Keratinocyte (primary cell): ENCODE results near the gene ITGA6. TPM values are rescaled to one million over a fixed set of nuclear protein-coding genes. Genes with fewer than 3 reads are reported as not detected.

Experiments used
- DNase-seq: peaks from one replicate; pipeline ENCODE4 v3.0.0-alpha.2; 2011; ENCODE audit warnings: low read depth, missing footprints, low spot score
- FAIRE-seq: peaks from 2 replicates; lab custom pipeline; 2011; peaks lifted over from hg19 to GRCh38; lab: Jason Lieb, UNC
- H2AFZ ChIP-seq: 2 replicates; pipeline ENCODE4 v1.6.0; 2012; ENCODE audit warnings: low read length, control low read depth, inconsistent platforms; ENCODE audit not compliant: control insufficient read depth
- H3K27ac ChIP-seq: 2 replicates; pipeline ENCODE4 v1.5.1; 2011; ENCODE audit warnings: low read length; ENCODE audit not compliant: control insufficient read depth, insufficient read depth
- H3K27me3 ChIP-seq: 3 replicates; pipeline ENCODE4 v1.6.0; 2011; ENCODE audit warnings: low read length; ENCODE audit not compliant: control insufficient read depth, insufficient read depth; ENCODE audit errors: extremely low read depth
- H3K36me3 ChIP-seq, 2 experiments: 2 replicates in 1 of 2; 3 replicates in 1 of 2; pipeline ENCODE4 v1.5.1; 2011; ENCODE audit warnings: low read length in 2 of 2, mild to moderate bottlenecking in 1 of 2; ENCODE audit not compliant: control insufficient read depth in 2 of 2, insufficient read depth in 2 of 2; ENCODE audit errors: extremely low read depth in 1 of 2
- H3K4me1 ChIP-seq: 3 replicates; pipeline ENCODE4 v1.5.1; 2011; ENCODE audit warnings: low read length; ENCODE audit not compliant: control insufficient read depth, insufficient read depth; ENCODE audit errors: extremely low read depth
- H3K4me2 ChIP-seq: 3 replicates; pipeline ENCODE4 v1.6.0; 2011; ENCODE audit warnings: low read depth, low read length; ENCODE audit not compliant: control insufficient read depth, insufficient read depth; ENCODE audit errors: extremely low read depth
- H3K4me3 ChIP-seq, 3 experiments: fragments of 200-600 bp in 1 of 3; sonication (generic) in 1 of 3; 2 replicates in 2 of 3; 3 replicates in 1 of 3; pipeline ENCODE4 v1.5.1; 2011 to 2016; ENCODE audit warnings: low read length in 3 of 3, mild to moderate bottlenecking in 3 of 3, control low read depth in 2 of 3, inconsistent platforms in 1 of 3, low read depth in 1 of 3, mixed read lengths in 1 of 3, mixed run types in 1 of 3, moderate library complexity in 1 of 3; ENCODE audit not compliant: control insufficient read depth in 2 of 3, insufficient read depth in 2 of 3; ENCODE audit errors: extremely low read depth in 1 of 3
- H3K79me2 ChIP-seq: 2 replicates; pipeline ENCODE4 v1.6.0; 2012; ENCODE audit warnings: low read length; ENCODE audit not compliant: control insufficient read depth, insufficient read depth
- H3K9ac ChIP-seq: 3 replicates; pipeline ENCODE4 v1.6.0; 2011; ENCODE audit warnings: low read length; ENCODE audit not compliant: control insufficient read depth, insufficient read depth; ENCODE audit errors: extremely low read depth
- H3K9me1 ChIP-seq: 3 replicates; pipeline ENCODE4 v1.6.0; 2011; ENCODE audit warnings: low read length; ENCODE audit not compliant: control insufficient read depth, insufficient read depth; ENCODE audit errors: extremely low read depth
- H3K9me3 ChIP-seq: 2 replicates; pipeline ENCODE4 v1.5.1; 2012; ENCODE audit warnings: low read depth, low read length; ENCODE audit not compliant: control insufficient read depth
- H4K20me1 ChIP-seq: 3 replicates; pipeline ENCODE4 v1.6.0; 2011; ENCODE audit warnings: low read length; ENCODE audit not compliant: control insufficient read depth, insufficient read depth; ENCODE audit errors: extremely low read depth
- EZH2 ChIP-seq: IDR thresholded peaks from one replicate; pipeline ENCODE4 v1.6.1; 2012; ENCODE audit warnings: inconsistent platforms, mild to moderate bottlenecking, low read length, moderate library complexity
- dilution Hi-C: fragments of 300-500 bp; cut with MboI; formaldehyde crosslinking; loops from one replicate; pipeline ENCODE4 v1.7.0; 2020; ENCODE audit warnings: low sequenced_read_pairs; ENCODE audit not compliant: extremely low pct_ligation_motif_present
- polyA plus RNA-seq, 5 experiments: library from polyadenylated mRNA; depleted of rRNA in 3 of 5; stranded (reverse) in 3 of 5; stranded (forward) in 1 of 5; unstranded in 1 of 5; fragments of >200 nt; gene quantifications; 1 replicate in 1 of 5; 2 replicates in 3 of 5; 3 replicates in 1 of 5; pipeline versions ENCODE4 v1.2.1 to v1.2.3, GENCODE V29; 2011 to 2012; ENCODE audit warnings: missing spikeins in 2 of 5, low read depth in 1 of 5, low replicate concordance in 1 of 5
- TF ChIP-seq, protein P1 (sequence below), 3 experiments: IDR thresholded peaks in 1 of 3; conservative IDR thresholded peaks in 1 of 3; optimal IDR thresholded peaks in 1 of 3; 2 replicates in 2 of 3; 3 replicates in 1 of 3; pipeline versions ENCODE3 to v1.5.1; 2011; ENCODE audit warnings: low read length in 3 of 3, mild to moderate bottlenecking in 3 of 3, moderate library complexity in 2 of 3, control low read depth in 1 of 3, inconsistent platforms in 1 of 3; ENCODE audit not compliant: insufficient read depth in 2 of 3; ENCODE audit errors: extremely low read depth in 1 of 3

The ITGA6 gene
- polyA plus RNA-seq, 1 donor (not counting 4 experiments of a cell fraction or from before 2014, with no cell fraction given), result 441 TPM

DNA sequence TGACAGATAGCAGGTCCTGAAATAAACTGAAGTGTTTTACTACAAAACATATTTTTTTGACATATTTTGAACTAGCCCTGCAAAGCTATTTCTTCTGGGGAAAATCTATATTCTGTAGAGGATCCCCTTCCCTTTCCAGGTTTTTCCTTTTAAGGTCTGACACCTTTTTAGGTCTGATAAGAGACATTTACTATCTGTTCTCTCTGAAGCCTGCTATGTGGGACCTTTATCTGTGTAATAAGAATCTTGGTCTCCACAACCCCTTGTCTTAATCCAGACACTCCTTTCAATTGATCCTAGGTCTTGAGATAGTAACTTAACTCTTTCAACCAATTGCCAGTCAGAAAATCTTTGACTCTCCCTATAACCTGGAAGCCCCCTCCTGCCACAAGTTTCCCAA, 123.0 kb downstream of the ITGA6 start:
- DNase-seq (no peak), FAIRE-seq (no peak)
- dilution Hi-C loops, result no loop called here
- no peak overlapping the region for H3K4me3 ChIP-seq
- no peaks in the 10 kb centered on the region for H4K20me1 ChIP-seq
- peaks cover 29% of the 10 kb centered on the region for H3K4me1 ChIP-seq
- H3K27me3 ChIP-seq, result no peaks in the 10 kb centered on the region
- no peaks in the 10 kb centered on the region for H3K9me1 ChIP-seq
- no peaks in the 10 kb centered on the region for H3K79me2 ChIP-seq
- no peak overlapping the region for H2AFZ ChIP-seq
- H3K9me3 ChIP-seq, result peaks cover 1% of the 10 kb centered on the region
- H3K36me3 ChIP-seq, result no peaks in the 10 kb centered on the region
- H3K4me2 ChIP-seq, result no peak overlapping the region
- TF ChIP-seq, protein P1, sequence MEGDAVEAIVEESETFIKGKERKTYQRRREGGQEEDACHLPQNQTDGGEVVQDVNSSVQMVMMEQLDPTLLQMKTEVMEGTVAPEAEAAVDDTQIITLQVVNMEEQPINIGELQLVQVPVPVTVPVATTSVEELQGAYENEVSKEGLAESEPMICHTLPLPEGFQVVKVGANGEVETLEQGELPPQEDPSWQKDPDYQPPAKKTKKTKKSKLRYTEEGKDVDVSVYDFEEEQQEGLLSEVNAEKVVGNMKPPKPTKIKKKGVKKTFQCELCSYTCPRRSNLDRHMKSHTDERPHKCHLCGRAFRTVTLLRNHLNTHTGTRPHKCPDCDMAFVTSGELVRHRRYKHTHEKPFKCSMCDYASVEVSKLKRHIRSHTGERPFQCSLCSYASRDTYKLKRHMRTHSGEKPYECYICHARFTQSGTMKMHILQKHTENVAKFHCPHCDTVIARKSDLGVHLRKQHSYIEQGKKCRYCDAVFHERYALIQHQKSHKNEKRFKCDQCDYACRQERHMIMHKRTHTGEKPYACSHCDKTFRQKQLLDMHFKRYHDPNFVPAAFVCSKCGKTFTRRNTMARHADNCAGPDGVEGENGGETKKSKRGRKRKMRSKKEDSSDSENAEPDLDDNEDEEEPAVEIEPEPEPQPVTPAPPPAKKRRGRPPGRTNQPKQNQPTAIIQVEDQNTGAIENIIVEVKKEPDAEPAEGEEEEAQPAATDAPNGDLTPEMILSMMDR (optimal IDR thresholded peaks at IDR 0.05 in 1 of 3, IDR thresholded peaks at IDR 0.05 in 1 of 3, conservative IDR thresholded peaks at IDR 0.05 in 1 of 3; ENCODE audit: extremely low read depth in 1 of 3, insufficient read depth in 2 of 3, low read length in 3 of 3), result no peak
- TF ChIP-seq EZH2, result no peak
- no peak overlapping the region for H3K27ac ChIP-seq
- no peak overlapping the region for H3K9ac ChIP-seq

DNA sequence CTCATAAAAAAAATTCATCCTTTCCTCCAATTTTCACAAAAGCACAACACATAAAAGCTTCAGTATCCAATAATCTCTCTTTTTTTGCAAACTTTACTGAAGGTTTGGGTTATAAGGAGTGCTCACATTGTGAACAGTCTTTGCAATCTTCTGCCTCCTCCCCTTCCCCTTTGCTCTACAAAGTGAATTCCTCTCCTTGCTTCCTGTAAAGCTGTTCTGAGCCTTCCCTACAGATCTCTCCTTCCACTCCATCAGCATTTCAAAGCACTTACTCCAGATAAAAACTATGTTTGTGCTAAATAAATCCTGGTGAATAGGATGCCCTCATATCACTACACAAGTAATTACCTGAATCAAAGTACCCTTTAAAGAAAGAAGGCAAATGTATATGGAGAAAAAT, 123.9 kb downstream of the ITGA6 start:
- H3K36me3 ChIP-seq, result no peaks in the 10 kb centered on the region
- H3K27me3 ChIP-seq, result no peaks in the 10 kb centered on the region
- dilution Hi-C loops, result no loop called here
- H3K27ac ChIP-seq, result no peak overlapping the region
- no peak overlapping the region for H3K9ac ChIP-seq
- no peak overlapping the region for H3K4me2 ChIP-seq
- no peak overlapping the region for H3K4me3 ChIP-seq
- TF ChIP-seq, protein P1 (optimal IDR thresholded peaks at IDR 0.05 in 1 of 3, IDR thresholded peaks at IDR 0.05 in 1 of 3, conservative IDR thresholded peaks at IDR 0.05 in 1 of 3; ENCODE audit: extremely low read depth in 1 of 3, insufficient read depth in 2 of 3, low read length in 3 of 3), result no peak
- TF ChIP-seq EZH2, result no peak
- H2AFZ ChIP-seq, result no peak overlapping the region
- H3K9me1 ChIP-seq, result no peaks in the 10 kb centered on the region
- H3K79me2 ChIP-seq, result no peaks in the 10 kb centered on the region
- H3K4me1 ChIP-seq, result peaks cover 25% of the 10 kb centered on the region
- FAIRE-seq, result no peak
- no peak for DNase-seq
- no peaks in the 10 kb centered on the region for H4K20me1 ChIP-seq
- peaks cover 1% of the 10 kb centered on the region for H3K9me3 ChIP-seq
